ENCODE data around the gene HHIPL1.
"Not testable (repeated sequence)": the region's sequence is repeated elsewhere in the genome, so short reads cannot be mapped to it uniquely, and the experiment has no call there.

The HHIPL1 gene

GRCh38 chr14:99660006-99660566, 15.2 kb downstream of the HHIPL1 start:
- no peak for DNase-seq (ENCODE audit: low read depth)

GRCh38 chr14:99660794-99661193, 15.9 kb downstream of the HHIPL1 start:
- no peak for DNase-seq (ENCODE audit: low read depth)

- DNase-seq (ENCODE audit: low read depth): not testable (repeated sequence)
These were observed 16.3 kb downstream of the HHIPL1 start for GRCh38 chr14:99661206-99661605.

GRCh38 chr14:99662846-99663245, 17.9 kb downstream of the HHIPL1 start:
- DNase-seq (ENCODE audit: low read depth): no peak

- no peak for DNase-seq (ENCODE audit: low read depth)
These were observed 18.6 kb downstream of the HHIPL1 start for GRCh38 chr14:99663386-99664057.

- no peak for DNase-seq (ENCODE audit: low read depth)
These were observed 19.4 kb downstream of the HHIPL1 start for GRCh38 chr14:99664058-99664936.

- DNase-seq (ENCODE audit: low read depth): no peak
These were observed 20.0 kb downstream of the HHIPL1 start for GRCh38 chr14:99664937-99665273.

GRCh38 chr14:99666533-99666932, 21.6 kb downstream of the HHIPL1 start:
- no peak for DNase-seq (ENCODE audit: low read depth)

GRCh38 chr14:99667045-99667444, 22.1 kb downstream of the HHIPL1 start:
- DNase-seq (ENCODE audit: low read depth): no peak

- DNase-seq (ENCODE audit: low read depth): no peak
These were observed 22.9 kb downstream of the HHIPL1 start for GRCh38 chr14:99667821-99668220.

- no peak for DNase-seq (ENCODE audit: low read depth)
These were observed 23.7 kb downstream of the HHIPL1 start for GRCh38 chr14:99668307-99669295.

- DNase-seq (ENCODE audit: low read depth): no peak
These were observed 25.7 kb downstream of the HHIPL1 start for GRCh38 chr14:99670361-99671234.

GRCh38 chr14:99671235-99672224, 26.6 kb downstream of the HHIPL1 start:
- no peak for DNase-seq (ENCODE audit: low read depth)

- no peak for DNase-seq (ENCODE audit: low read depth)
These were observed 27.8 kb downstream of the HHIPL1 start for GRCh38 chr14:99672506-99673304.

- DNase-seq (ENCODE audit: low read depth): no peak
These were observed 28.6 kb downstream of the HHIPL1 start for GRCh38 chr14:99673305-99674063.

GRCh38 chr14:99674064-99674650, 29.2 kb downstream of the HHIPL1 start:
- DNase-seq (ENCODE audit: low read depth): no peak

- no peak for DNase-seq (ENCODE audit: low read depth)
These were observed 29.9 kb downstream of the HHIPL1 start for GRCh38 chr14:99674776-99675381.
